Neural progenitor cell (in vitro differentiated cells): ENCODE results near the gene SEZ6L. TPM values are rescaled to one million over a fixed set of nuclear protein-coding genes. Genes with fewer than 3 reads are reported as not detected.

Experiments
- DNase-seq: peaks from one replicate; pipeline ENCODE4 v3.0.0-alpha.2; 2016; ENCODE audit warnings: low spot score
- H2AFZ ChIP-seq: fragments of 200-600 bp; sonication (generic); replicated peaks from 2 replicates; pipeline ENCODE4 v1.6.1; 2016; ENCODE audit warnings: antibody characterized with exemption
- H3F3A ChIP-seq: fragments of 200-600 bp; sonication (generic); 2 replicates; pipeline ENCODE4 v1.6.1; 2016; ENCODE audit warnings: antibody characterized with exemption, low read depth
- H3K27ac ChIP-seq: fragments of 200-600 bp; sonication (generic); 2 replicates; pipeline ENCODE4 v1.5.1; 2016; ENCODE audit warnings: mild to moderate bottlenecking
- H3K27me3 ChIP-seq: fragments of 200-600 bp; sonication (generic); 2 replicates; pipeline ENCODE4 v1.6.1; 2016; ENCODE audit warnings: mild to moderate bottlenecking, moderate library complexity
- H3K36me3 ChIP-seq: fragments of 200-600 bp; sonication (generic); 2 replicates; pipeline ENCODE4 v1.5.1; 2016
- H3K4me1 ChIP-seq: fragments of 200-600 bp; sonication (generic); 2 replicates; pipeline ENCODE4 v1.6.1; 2016; ENCODE audit warnings: mixed run types
- H3K4me2 ChIP-seq: fragments of 200-600 bp; sonication (generic); 2 replicates; pipeline ENCODE4 v1.6.1; 2016
- H3K4me3 ChIP-seq: fragments of 200-600 bp; sonication (generic); 2 replicates; pipeline ENCODE4 v1.5.1; 2016
- H3K79me2 ChIP-seq: fragments of 200-600 bp; sonication (generic); 2 replicates; pipeline ENCODE4 v1.6.1; 2016; ENCODE audit warnings: low read depth
- H3K9ac ChIP-seq: fragments of 200-600 bp; sonication (generic); 2 replicates; pipeline ENCODE4 v1.6.1; 2016
- H3K9me3 ChIP-seq: fragments of 200-600 bp; sonication (generic); 2 replicates; pipeline ENCODE4 v1.5.1; 2016; ENCODE audit warnings: low read depth
- H4K20me1 ChIP-seq: fragments of 200-600 bp; sonication (generic); 2 replicates; pipeline ENCODE4 v1.6.1; 2016; ENCODE audit warnings: low read depth
- H3K27ac Mint-ChIP-seq: 3 replicates; pipeline ENCODE4 v1.8.0; 2021; ENCODE audit warnings: mixed read lengths
- H3K27me3 Mint-ChIP-seq: 2 replicates; pipeline ENCODE4 v1.8.0; 2022; ENCODE audit warnings: low read depth, mild to moderate bottlenecking, inconsistent platforms, moderate library complexity, mixed read lengths; ENCODE audit not compliant: insufficient read depth
- H3K36me3 Mint-ChIP-seq: 3 replicates; pipeline ENCODE4 v1.8.0; 2021; ENCODE audit warnings: mixed read lengths
- H3K4me1 Mint-ChIP-seq: 3 replicates; pipeline ENCODE4 v1.8.0; 2021; ENCODE audit warnings: mixed read lengths
- H3K4me3 Mint-ChIP-seq: 3 replicates; pipeline ENCODE4 v1.8.0; 2021; ENCODE audit warnings: mild to moderate bottlenecking, moderate library complexity, mixed read lengths
- H3K9me3 Mint-ChIP-seq: 3 replicates; pipeline ENCODE4 v1.8.0; 2020; ENCODE audit warnings: mixed read lengths
- EZH2 ChIP-seq: fragments of 200-600 bp; sonication (generic); IDR thresholded peaks from 2 replicates; pipeline ENCODE4 v1.6.1; 2017; ENCODE audit warnings: antibody characterized with exemption, mild to moderate bottlenecking, moderate library complexity
- EZH2phosphoT487 ChIP-seq: fragments of 200-600 bp; sonication (generic); IDR thresholded peaks from 2 replicates; pipeline ENCODE4 v1.6.1; 2017; ENCODE audit warnings: antibody characterized with exemption
- total RNA-seq: library from RNA; depleted of rRNA; stranded (reverse); fragments of >200 nt; gene quantifications from 2 replicates; pipeline ENCODE4 v1.2.3, GENCODE V29; 2015; ENCODE audit warnings: low replicate concordance
- TF ChIP-seq, protein P1 (sequence below): fragments of 200-600 bp; sonication (generic); IDR thresholded peaks from 2 replicates; pipeline ENCODE4 v1.5.1; 2017; ENCODE audit warnings: antibody characterized with exemption, mild to moderate bottlenecking

SEZ6L gene
- total RNA-seq, 1 donor from 2014 or later: 0.22 TPM

DNA sequence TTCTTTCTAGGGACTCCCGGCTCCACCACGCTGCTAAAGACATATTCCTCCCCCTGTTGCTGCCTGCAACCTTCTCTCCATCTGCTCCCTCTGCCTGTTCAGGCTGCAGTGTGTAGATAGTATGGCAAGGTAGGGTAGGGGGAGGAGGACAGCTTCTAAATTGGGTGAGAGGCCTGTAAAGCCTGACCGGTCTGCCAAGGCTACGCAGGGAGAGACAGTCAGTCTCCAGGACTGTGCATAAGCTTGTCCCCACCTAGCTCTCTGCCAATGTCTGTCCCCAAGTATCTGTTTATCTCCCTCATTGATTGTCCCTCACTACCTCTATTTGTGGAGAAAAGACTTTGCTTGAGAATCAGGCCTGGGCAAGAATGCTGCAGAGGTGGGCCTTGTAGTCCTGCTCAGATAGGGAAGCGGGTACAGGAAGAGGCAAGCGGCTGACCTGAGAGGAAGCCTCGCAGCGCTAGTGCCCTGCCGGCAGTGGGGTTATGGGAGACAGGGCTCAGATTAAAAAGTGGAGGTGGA lies 871 bp upstream of the SEZ6L start:
- peak overlapping the region; percentile 86 for H3K4me3 Mint-ChIP-seq
- H2AFZ ChIP-seq: peak overlapping the region; percentile 61
- H3K27ac ChIP-seq: no peak overlapping the region
- H3K36me3 ChIP-seq: no peaks in the 10 kb centered on the region
- H3K4me3 ChIP-seq: no peak overlapping the region
- no peaks in the 10 kb centered on the region for H3K79me2 ChIP-seq
- H3F3A ChIP-seq: peaks cover 10% of the 10 kb centered on the region
- DNase-seq: peak; percentile 38
- peak overlapping the region; percentile 99 for H3K4me2 ChIP-seq
- no peak for TF ChIP-seq EZH2
- TF ChIP-seq EZH2phosphoT487: no peak
- TF ChIP-seq, protein P1, sequence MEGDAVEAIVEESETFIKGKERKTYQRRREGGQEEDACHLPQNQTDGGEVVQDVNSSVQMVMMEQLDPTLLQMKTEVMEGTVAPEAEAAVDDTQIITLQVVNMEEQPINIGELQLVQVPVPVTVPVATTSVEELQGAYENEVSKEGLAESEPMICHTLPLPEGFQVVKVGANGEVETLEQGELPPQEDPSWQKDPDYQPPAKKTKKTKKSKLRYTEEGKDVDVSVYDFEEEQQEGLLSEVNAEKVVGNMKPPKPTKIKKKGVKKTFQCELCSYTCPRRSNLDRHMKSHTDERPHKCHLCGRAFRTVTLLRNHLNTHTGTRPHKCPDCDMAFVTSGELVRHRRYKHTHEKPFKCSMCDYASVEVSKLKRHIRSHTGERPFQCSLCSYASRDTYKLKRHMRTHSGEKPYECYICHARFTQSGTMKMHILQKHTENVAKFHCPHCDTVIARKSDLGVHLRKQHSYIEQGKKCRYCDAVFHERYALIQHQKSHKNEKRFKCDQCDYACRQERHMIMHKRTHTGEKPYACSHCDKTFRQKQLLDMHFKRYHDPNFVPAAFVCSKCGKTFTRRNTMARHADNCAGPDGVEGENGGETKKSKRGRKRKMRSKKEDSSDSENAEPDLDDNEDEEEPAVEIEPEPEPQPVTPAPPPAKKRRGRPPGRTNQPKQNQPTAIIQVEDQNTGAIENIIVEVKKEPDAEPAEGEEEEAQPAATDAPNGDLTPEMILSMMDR: no peak
- peaks cover 37% of the 10 kb centered on the region for H3K27me3 Mint-ChIP-seq
- peaks cover 20% of the 10 kb centered on the region for H3K4me1 Mint-ChIP-seq
- no peak overlapping the region for H3K27ac Mint-ChIP-seq
- no peaks in the 10 kb centered on the region for H3K9me3 Mint-ChIP-seq
- H3K36me3 Mint-ChIP-seq: no peaks in the 10 kb centered on the region
- H4K20me1 ChIP-seq: peaks cover 20% of the 10 kb centered on the region
- H3K4me1 ChIP-seq: peaks cover 13% of the 10 kb centered on the region
- H3K9ac ChIP-seq: no peak overlapping the region
- H3K27me3 ChIP-seq: peaks cover 100% of the 10 kb centered on the region
- no peaks in the 10 kb centered on the region for H3K9me3 ChIP-seq

DNA sequence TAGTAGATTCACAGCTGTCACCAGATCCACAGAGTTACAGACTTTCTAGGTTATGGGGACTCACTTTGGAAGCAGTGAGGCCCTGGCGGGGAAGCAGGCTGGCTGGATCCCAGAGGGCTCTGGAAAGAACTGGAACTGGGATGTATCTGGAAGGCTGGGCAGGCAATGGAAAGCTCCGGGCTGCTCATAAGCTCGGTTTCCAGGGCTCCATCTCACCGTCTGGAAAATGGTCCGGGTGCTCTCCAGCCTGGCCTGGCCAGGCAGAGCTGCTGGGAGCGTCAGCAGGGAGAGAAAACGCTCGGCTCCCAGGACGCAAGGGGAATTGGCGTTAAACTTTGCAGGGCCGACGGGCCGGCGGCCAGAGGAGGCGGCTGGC lies 335 bp upstream of the SEZ6L start:
- H3K79me2 ChIP-seq: no peaks in the 10 kb centered on the region
- peak overlapping the region; percentile 86 for H3K4me3 Mint-ChIP-seq
- H3K27ac ChIP-seq: no peak overlapping the region
- peak overlapping the region; percentile 61 for H2AFZ ChIP-seq
- H4K20me1 ChIP-seq: peaks cover 20% of the 10 kb centered on the region
- H3K36me3 ChIP-seq: no peaks in the 10 kb centered on the region
- peaks cover 13% of the 10 kb centered on the region for H3K4me1 ChIP-seq
- peaks cover 10% of the 10 kb centered on the region for H3F3A ChIP-seq
- peaks cover 39% of the 10 kb centered on the region for H3K27me3 Mint-ChIP-seq
- H3K9me3 Mint-ChIP-seq: no peaks in the 10 kb centered on the region
- peak overlapping the region; percentile 99 for H3K4me2 ChIP-seq
- no peak for DNase-seq
- H3K9me3 ChIP-seq: no peaks in the 10 kb centered on the region
- H3K9ac ChIP-seq: no peak overlapping the region
- H3K4me1 Mint-ChIP-seq: peaks cover 20% of the 10 kb centered on the region
- peaks cover 100% of the 10 kb centered on the region for H3K27me3 ChIP-seq
- H3K4me3 ChIP-seq: peak overlapping the region; percentile 75
- TF ChIP-seq EZH2phosphoT487 (no peak), EZH2 (no peak)
- TF ChIP-seq, protein P1: no peak
- H3K36me3 Mint-ChIP-seq: no peaks in the 10 kb centered on the region
- no peak overlapping the region for H3K27ac Mint-ChIP-seq

DNA sequence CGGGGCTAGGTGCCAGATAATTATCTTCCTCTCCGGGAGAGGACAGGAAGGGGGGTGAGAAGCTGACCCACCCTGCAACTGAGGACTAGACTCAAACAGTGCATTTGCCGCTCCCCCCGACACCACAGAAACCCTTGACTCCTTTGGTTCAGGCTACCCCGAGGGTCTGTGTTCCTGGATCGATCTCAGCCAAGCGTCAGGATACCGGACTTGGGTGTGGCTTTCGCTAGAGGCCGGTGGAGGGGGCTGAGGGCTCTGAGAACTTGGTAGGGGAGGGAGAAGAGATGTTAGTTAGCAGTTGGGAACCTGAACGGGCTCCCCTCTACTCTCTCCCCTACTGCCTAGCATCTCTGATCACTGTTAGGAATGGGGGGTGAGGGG lies 840 bp downstream of the SEZ6L start:
- Mint-ChIP-seq H3K36me3 (no peaks in the 10 kb centered on the region), H3K27ac (no peak overlapping the region), H3K4me3 (peak overlapping the region; percentile 80), H3K9me3 (no peaks in the 10 kb centered on the region), H3K27me3 (peaks cover 41% of the 10 kb centered on the region), H3K4me1 (peaks cover 20% of the 10 kb centered on the region)
- H3K9ac ChIP-seq: no peak overlapping the region
- H3K27me3 ChIP-seq: peaks cover 100% of the 10 kb centered on the region
- DNase-seq: peak; percentile 21
- H3K79me2 ChIP-seq: no peaks in the 10 kb centered on the region
- H3F3A ChIP-seq: peaks cover 10% of the 10 kb centered on the region
- H3K4me3 ChIP-seq: peak overlapping the region; percentile 75
- H3K4me2 ChIP-seq: peak overlapping the region; percentile 99
- no peak overlapping the region for H2AFZ ChIP-seq
- no peaks in the 10 kb centered on the region for H3K9me3 ChIP-seq
- TF ChIP-seq EZH2 (peak; percentile 53), EZH2phosphoT487 (peak; percentile 78)
- TF ChIP-seq, protein P1: no peak
- H3K4me1 ChIP-seq: peaks cover 13% of the 10 kb centered on the region
- H3K36me3 ChIP-seq: no peaks in the 10 kb centered on the region
- H4K20me1 ChIP-seq: peaks cover 20% of the 10 kb centered on the region
- no peak overlapping the region for H3K27ac ChIP-seq
